H1 (cell line): Measurements from ENCODE around the gene TRAPPC12. TPM values are rescaled to one million over a fixed set of nuclear protein-coding genes. Genes with fewer than 3 reads are reported as not detected.

Experiments
- CHD1 ChIP-seq: IDR thresholded peaks from 2 replicates; pipeline ENCODE4 v1.6.1; 2012; ENCODE audit warnings: low read depth, low read length, improper control_type of control experiment
- POU5F1 ChIP-seq: IDR thresholded peaks from 2 replicates; pipeline ENCODE4 v1.6.1; 2011; ENCODE audit warnings: low read depth, mild to moderate bottlenecking, low read length, moderate library complexity
- RFX5 ChIP-seq: IDR thresholded peaks from 2 replicates; pipeline ENCODE4 v1.6.1; 2011; ENCODE audit warnings: low read depth, low read length, improper control_type of control experiment, borderline replicate concordance
- TBP ChIP-seq: IDR thresholded peaks from 2 replicates; pipeline ENCODE4 v1.6.1; 2011; ENCODE audit warnings: low read depth, low read length, improper control_type of control experiment
- ZNF274 ChIP-seq: IDR thresholded peaks from 2 replicates; pipeline ENCODE4 v1.7.0; 2012; ENCODE audit warnings: low read length, borderline replicate concordance; ENCODE audit errors: extremely low read depth
- polyA plus RNA-seq, 7 experiments: library from polyadenylated mRNA; depleted of rRNA in 3 of 7; stranded (reverse) in 5 of 7; unstranded in 2 of 7; fragments of >200 nt in 5 of 7; fragments of 200-250 nt in 2 of 7; gene quantifications; 1 replicate in 5 of 7; 2 replicates in 1 of 7; 4 replicates in 1 of 7; pipeline versions ENCODE4 v1.2.1 to v1.2.3, GENCODE V29; 2011 to 2013; ENCODE audit warnings: missing spikeins in 2 of 7, mixed read lengths in 2 of 7
- total RNA-seq: library from RNA; stranded (reverse); fragmentation: NEBNext Ultra II Directional; extraction: Animal tissue kit (Norgen Biotek cat#: 25700); gene quantifications from 2 replicates; pipeline ENCODE4 v1.2.1, GENCODE V29; 2021
- TF ChIP-seq, protein P1 (sequence below): fragments of 300-600 bp; sonication (generic); IDR thresholded peaks from 2 replicates; pipeline ENCODE4 v1.7.1; 2012; ENCODE audit warnings: low read length, moderate library complexity, mild to moderate bottlenecking, inconsistent platforms; ENCODE audit not compliant: insufficient replicate concordance
- TF ChIP-seq, protein P2 (sequence below), 3 experiments: IDR thresholded peaks; 1 replicate in 2 of 3; 2 replicates in 1 of 3; pipeline versions ENCODE4 v1.5.1 to v1.6.1; 2011; ENCODE audit warnings: low read length in 3 of 3, mild to moderate bottlenecking in 3 of 3, inconsistent platforms in 2 of 3, low read depth in 1 of 3, moderate library complexity in 1 of 3; ENCODE audit not compliant: insufficient read depth in 1 of 3; ENCODE audit errors: control extremely low read depth in 1 of 3

The TRAPPC12 gene
- total and polyA plus RNA-seq, 2 of the 8 experiments (the other 6 are each of a cell fraction or from before 2014, with no cell fraction given): 35.0 to 67.3 TPM

DNA sequence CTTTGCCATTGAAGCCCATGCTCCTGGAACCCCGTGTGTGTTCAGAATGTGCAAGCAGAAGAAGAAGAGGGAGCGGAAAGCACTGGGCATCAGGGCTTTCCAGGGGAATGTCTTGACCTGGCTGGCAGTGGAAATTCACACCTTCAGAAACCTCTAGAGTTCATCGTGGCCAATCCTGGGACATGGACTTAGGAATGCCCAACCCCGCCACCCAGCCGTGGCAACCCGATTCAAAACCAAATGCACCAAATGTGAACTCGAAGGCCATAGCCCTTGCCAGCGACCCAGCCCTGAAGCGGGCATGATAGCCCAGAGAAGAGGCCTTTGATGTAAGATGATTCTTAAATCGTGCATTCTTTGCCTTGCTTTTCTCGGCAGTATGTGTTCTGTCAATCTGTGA lies 70.4 kb downstream of the TRAPPC12 start (continued):
- TF ChIP-seq, protein P1, sequence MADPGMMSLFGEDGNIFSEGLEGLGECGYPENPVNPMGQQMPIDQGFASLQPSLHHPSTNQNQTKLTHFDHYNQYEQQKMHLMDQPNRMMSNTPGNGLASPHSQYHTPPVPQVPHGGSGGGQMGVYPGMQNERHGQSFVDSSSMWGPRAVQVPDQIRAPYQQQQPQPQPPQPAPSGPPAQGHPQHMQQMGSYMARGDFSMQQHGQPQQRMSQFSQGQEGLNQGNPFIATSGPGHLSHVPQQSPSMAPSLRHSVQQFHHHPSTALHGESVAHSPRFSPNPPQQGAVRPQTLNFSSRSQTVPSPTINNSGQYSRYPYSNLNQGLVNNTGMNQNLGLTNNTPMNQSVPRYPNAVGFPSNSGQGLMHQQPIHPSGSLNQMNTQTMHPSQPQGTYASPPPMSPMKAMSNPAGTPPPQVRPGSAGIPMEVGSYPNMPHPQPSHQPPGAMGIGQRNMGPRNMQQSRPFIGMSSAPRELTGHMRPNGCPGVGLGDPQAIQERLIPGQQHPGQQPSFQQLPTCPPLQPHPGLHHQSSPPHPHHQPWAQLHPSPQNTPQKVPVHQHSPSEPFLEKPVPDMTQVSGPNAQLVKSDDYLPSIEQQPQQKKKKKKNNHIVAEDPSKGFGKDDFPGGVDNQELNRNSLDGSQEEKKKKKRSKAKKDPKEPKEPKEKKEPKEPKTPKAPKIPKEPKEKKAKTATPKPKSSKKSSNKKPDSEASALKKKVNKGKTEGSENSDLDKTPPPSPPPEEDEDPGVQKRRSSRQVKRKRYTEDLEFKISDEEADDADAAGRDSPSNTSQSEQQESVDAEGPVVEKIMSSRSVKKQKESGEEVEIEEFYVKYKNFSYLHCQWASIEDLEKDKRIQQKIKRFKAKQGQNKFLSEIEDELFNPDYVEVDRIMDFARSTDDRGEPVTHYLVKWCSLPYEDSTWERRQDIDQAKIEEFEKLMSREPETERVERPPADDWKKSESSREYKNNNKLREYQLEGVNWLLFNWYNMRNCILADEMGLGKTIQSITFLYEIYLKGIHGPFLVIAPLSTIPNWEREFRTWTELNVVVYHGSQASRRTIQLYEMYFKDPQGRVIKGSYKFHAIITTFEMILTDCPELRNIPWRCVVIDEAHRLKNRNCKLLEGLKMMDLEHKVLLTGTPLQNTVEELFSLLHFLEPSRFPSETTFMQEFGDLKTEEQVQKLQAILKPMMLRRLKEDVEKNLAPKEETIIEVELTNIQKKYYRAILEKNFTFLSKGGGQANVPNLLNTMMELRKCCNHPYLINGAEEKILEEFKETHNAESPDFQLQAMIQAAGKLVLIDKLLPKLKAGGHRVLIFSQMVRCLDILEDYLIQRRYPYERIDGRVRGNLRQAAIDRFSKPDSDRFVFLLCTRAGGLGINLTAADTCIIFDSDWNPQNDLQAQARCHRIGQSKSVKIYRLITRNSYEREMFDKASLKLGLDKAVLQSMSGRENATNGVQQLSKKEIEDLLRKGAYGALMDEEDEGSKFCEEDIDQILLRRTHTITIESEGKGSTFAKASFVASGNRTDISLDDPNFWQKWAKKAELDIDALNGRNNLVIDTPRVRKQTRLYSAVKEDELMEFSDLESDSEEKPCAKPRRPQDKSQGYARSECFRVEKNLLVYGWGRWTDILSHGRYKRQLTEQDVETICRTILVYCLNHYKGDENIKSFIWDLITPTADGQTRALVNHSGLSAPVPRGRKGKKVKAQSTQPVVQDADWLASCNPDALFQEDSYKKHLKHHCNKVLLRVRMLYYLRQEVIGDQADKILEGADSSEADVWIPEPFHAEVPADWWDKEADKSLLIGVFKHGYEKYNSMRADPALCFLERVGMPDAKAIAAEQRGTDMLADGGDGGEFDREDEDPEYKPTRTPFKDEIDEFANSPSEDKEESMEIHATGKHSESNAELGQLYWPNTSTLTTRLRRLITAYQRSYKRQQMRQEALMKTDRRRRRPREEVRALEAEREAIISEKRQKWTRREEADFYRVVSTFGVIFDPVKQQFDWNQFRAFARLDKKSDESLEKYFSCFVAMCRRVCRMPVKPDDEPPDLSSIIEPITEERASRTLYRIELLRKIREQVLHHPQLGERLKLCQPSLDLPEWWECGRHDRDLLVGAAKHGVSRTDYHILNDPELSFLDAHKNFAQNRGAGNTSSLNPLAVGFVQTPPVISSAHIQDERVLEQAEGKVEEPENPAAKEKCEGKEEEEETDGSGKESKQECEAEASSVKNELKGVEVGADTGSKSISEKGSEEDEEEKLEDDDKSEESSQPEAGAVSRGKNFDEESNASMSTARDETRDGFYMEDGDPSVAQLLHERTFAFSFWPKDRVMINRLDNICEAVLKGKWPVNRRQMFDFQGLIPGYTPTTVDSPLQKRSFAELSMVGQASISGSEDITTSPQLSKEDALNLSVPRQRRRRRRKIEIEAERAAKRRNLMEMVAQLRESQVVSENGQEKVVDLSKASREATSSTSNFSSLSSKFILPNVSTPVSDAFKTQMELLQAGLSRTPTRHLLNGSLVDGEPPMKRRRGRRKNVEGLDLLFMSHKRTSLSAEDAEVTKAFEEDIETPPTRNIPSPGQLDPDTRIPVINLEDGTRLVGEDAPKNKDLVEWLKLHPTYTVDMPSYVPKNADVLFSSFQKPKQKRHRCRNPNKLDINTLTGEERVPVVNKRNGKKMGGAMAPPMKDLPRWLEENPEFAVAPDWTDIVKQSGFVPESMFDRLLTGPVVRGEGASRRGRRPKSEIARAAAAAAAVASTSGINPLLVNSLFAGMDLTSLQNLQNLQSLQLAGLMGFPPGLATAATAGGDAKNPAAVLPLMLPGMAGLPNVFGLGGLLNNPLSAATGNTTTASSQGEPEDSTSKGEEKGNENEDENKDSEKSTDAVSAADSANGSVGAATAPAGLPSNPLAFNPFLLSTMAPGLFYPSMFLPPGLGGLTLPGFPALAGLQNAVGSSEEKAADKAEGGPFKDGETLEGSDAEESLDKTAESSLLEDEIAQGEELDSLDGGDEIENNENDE: no peak
- TF ChIP-seq TBP (no peak), CHD1 (no peak), RFX5 (no peak), POU5F1 (no peak), ZNF274 (no peak)
- TF ChIP-seq, protein P2, sequence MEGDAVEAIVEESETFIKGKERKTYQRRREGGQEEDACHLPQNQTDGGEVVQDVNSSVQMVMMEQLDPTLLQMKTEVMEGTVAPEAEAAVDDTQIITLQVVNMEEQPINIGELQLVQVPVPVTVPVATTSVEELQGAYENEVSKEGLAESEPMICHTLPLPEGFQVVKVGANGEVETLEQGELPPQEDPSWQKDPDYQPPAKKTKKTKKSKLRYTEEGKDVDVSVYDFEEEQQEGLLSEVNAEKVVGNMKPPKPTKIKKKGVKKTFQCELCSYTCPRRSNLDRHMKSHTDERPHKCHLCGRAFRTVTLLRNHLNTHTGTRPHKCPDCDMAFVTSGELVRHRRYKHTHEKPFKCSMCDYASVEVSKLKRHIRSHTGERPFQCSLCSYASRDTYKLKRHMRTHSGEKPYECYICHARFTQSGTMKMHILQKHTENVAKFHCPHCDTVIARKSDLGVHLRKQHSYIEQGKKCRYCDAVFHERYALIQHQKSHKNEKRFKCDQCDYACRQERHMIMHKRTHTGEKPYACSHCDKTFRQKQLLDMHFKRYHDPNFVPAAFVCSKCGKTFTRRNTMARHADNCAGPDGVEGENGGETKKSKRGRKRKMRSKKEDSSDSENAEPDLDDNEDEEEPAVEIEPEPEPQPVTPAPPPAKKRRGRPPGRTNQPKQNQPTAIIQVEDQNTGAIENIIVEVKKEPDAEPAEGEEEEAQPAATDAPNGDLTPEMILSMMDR (IDR thresholded peaks at IDR 0.05; ENCODE audit: control extremely low read depth in 1 of 3, insufficient read depth in 1 of 3, low read depth in 1 of 3, low read length in 3 of 3): no peak
